ENCODE results near the gene SDK1.

- TF ChIP-seq CTCF (conservative IDR thresholded peaks at IDR 0.05; ENCODE audit: low read length): no peak
- TF ChIP-seq EZH2phosphoT487 (IDR thresholded peaks at IDR 0.05; ENCODE audit: borderline replicate concordance, low read depth, low read length): no peak
These were observed 998.4 kb downstream of the SDK1 start for GRCh38 chr7:4299431-4299830.

Measured in OCI-LY7 (cell line).